ENCODE results near the gene GALNT9.

GRCh38 chr12:132270969-132271754, 58.2 kb downstream of the GALNT9 start:
- TF ChIP-seq CTCF (IDR thresholded peaks at IDR 0.05; ENCODE audit: poor library complexity): no peak
- no peak for TF ChIP-seq EZH2phosphoT487 (IDR thresholded peaks at IDR 0.05; ENCODE audit: low read depth, severe bottlenecking, unreplicated experiment)

Measured in hepatocyte (in vitro differentiated cells).